Measurements from ENCODE around the gene FRMD4A.

GRCh38 chr10:14196113-14196512, 134.6 kb downstream of the FRMD4A start:
- TF ChIP-seq, protein P1, sequence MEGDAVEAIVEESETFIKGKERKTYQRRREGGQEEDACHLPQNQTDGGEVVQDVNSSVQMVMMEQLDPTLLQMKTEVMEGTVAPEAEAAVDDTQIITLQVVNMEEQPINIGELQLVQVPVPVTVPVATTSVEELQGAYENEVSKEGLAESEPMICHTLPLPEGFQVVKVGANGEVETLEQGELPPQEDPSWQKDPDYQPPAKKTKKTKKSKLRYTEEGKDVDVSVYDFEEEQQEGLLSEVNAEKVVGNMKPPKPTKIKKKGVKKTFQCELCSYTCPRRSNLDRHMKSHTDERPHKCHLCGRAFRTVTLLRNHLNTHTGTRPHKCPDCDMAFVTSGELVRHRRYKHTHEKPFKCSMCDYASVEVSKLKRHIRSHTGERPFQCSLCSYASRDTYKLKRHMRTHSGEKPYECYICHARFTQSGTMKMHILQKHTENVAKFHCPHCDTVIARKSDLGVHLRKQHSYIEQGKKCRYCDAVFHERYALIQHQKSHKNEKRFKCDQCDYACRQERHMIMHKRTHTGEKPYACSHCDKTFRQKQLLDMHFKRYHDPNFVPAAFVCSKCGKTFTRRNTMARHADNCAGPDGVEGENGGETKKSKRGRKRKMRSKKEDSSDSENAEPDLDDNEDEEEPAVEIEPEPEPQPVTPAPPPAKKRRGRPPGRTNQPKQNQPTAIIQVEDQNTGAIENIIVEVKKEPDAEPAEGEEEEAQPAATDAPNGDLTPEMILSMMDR (conservative IDR thresholded peaks at IDR 0.05; ENCODE audit: low read depth, low read length) = no peak
- no peak for TF ChIP-seq EZH2phosphoT487 (IDR thresholded peaks at IDR 0.05; ENCODE audit: borderline replicate concordance, low read length)
- no peak for TF ChIP-seq EZH2 (IDR thresholded peaks at IDR 0.05; ENCODE audit: low read length, unreplicated experiment)
